ENCODE results near the gene MEIOSIN. TPM values are rescaled to one million over a fixed set of nuclear protein-coding genes. Genes with fewer than 3 reads are reported as not detected.

Gene MEIOSIN
- total and polyA plus RNA-seq, 9 of the 15 experiments (the other 6 are each of a cell fraction or from before 2014, with no cell fraction given) = 0.06 to 2.0 (median 0.76) TPM

- TF ChIP-seq, protein P1, sequence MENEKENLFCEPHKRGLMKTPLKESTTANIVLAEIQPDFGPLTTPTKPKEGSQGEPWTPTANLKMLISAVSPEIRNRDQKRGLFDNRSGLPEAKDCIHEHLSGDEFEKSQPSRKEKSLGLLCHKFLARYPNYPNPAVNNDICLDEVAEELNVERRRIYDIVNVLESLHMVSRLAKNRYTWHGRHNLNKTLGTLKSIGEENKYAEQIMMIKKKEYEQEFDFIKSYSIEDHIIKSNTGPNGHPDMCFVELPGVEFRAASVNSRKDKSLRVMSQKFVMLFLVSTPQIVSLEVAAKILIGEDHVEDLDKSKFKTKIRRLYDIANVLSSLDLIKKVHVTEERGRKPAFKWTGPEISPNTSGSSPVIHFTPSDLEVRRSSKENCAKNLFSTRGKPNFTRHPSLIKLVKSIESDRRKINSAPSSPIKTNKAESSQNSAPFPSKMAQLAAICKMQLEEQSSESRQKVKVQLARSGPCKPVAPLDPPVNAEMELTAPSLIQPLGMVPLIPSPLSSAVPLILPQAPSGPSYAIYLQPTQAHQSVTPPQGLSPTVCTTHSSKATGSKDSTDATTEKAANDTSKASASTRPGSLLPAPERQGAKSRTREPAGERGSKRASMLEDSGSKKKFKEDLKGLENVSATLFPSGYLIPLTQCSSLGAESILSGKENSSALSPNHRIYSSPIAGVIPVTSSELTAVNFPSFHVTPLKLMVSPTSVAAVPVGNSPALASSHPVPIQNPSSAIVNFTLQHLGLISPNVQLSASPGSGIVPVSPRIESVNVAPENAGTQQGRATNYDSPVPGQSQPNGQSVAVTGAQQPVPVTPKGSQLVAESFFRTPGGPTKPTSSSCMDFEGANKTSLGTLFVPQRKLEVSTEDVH (IDR thresholded peaks at IDR 0.05; ENCODE audit: low read depth, partially characterized antibody) = peak; percentile 78
- TF ChIP-seq HMGN3 (IDR thresholded peaks at IDR 0.05; ENCODE audit: borderline replicate concordance, extremely low read depth, insufficient read length, low read depth, low read length) (peak; percentile 31), ATF1 (CRISPR knock-in tag; IDR thresholded peaks at IDR 0.05) (no peak), ATF1 (tag; IDR thresholded peaks at IDR 0.05) (peak; percentile 61), ZNF507 (tag; conservative IDR thresholded peaks at IDR 0.05) (no peak), CBX1 (IDR thresholded peaks at IDR 0.05; ENCODE audit: low read depth) (no peak), TFAP4 (CRISPR knock-in tag; IDR thresholded peaks at IDR 0.05; ENCODE audit: borderline replicate concordance) (peak; percentile 80), L3MBTL2 (IDR thresholded peaks at IDR 0.05) (peak; percentile 32; the same call in 1 of the 2 replicates), ARID2 (IDR thresholded peaks at IDR 0.05) (peak; percentile 65), BRD9 (IDR thresholded peaks at IDR 0.05; ENCODE audit: low read depth, partially characterized antibody) (peak; percentile 11), RB1 (IDR thresholded peaks at IDR 0.05; ENCODE audit: low read depth) (peak; percentile 85), MEIS2 (IDR thresholded peaks at IDR 0.05; ENCODE audit: partially characterized antibody) (peak; percentile 85)
- TF ChIP-seq, protein P2, sequence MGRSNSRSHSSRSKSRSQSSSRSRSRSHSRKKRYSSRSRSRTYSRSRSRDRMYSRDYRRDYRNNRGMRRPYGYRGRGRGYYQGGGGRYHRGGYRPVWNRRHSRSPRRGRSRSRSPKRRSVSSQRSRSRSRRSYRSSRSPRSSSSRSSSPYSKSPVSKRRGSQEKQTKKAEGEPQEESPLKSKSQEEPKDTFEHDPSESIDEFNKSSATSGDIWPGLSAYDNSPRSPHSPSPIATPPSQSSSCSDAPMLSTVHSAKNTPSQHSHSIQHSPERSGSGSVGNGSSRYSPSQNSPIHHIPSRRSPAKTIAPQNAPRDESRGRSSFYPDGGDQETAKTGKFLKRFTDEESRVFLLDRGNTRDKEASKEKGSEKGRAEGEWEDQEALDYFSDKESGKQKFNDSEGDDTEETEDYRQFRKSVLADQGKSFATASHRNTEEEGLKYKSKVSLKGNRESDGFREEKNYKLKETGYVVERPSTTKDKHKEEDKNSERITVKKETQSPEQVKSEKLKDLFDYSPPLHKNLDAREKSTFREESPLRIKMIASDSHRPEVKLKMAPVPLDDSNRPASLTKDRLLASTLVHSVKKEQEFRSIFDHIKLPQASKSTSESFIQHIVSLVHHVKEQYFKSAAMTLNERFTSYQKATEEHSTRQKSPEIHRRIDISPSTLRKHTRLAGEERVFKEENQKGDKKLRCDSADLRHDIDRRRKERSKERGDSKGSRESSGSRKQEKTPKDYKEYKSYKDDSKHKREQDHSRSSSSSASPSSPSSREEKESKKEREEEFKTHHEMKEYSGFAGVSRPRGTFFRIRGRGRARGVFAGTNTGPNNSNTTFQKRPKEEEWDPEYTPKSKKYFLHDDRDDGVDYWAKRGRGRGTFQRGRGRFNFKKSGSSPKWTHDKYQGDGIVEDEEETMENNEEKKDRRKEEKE (IDR thresholded peaks at IDR 0.05; ENCODE audit: borderline replicate concordance in 1 of 2, control insufficient read depth in 1 of 2, low read depth in 2 of 2, low read length in 1 of 2) = peak in 1 of 2 experiments; percentile 43; a peak in 1 of 4 replicates
- TF ChIP-seq, protein P3, sequence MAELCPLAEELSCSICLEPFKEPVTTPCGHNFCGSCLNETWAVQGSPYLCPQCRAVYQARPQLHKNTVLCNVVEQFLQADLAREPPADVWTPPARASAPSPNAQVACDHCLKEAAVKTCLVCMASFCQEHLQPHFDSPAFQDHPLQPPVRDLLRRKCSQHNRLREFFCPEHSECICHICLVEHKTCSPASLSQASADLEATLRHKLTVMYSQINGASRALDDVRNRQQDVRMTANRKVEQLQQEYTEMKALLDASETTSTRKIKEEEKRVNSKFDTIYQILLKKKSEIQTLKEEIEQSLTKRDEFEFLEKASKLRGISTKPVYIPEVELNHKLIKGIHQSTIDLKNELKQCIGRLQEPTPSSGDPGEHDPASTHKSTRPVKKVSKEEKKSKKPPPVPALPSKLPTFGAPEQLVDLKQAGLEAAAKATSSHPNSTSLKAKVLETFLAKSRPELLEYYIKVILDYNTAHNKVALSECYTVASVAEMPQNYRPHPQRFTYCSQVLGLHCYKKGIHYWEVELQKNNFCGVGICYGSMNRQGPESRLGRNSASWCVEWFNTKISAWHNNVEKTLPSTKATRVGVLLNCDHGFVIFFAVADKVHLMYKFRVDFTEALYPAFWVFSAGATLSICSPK (IDR thresholded peaks at IDR 0.05; ENCODE audit: borderline replicate concordance) = 0 out of 2 replicates have a peak, but pooled peaks have one; percentile 91
- TF ChIP-seq, protein P4, sequence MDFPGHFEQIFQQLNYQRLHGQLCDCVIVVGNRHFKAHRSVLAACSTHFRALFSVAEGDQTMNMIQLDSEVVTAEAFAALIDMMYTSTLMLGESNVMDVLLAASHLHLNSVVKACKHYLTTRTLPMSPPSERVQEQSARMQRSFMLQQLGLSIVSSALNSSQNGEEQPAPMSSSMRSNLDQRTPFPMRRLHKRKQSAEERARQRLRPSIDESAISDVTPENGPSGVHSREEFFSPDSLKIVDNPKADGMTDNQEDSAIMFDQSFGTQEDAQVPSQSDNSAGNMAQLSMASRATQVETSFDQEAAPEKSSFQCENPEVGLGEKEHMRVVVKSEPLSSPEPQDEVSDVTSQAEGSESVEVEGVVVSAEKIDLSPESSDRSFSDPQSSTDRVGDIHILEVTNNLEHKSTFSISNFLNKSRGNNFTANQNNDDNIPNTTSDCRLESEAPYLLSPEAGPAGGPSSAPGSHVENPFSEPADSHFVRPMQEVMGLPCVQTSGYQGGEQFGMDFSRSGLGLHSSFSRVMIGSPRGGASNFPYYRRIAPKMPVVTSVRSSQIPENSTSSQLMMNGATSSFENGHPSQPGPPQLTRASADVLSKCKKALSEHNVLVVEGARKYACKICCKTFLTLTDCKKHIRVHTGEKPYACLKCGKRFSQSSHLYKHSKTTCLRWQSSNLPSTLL (IDR thresholded peaks at IDR 0.05) = 0 out of 2 replicates have a peak, but pooled peaks have one; percentile 32
Observed at GRCh38 chr19:45730368-45731288, 2.6 kb upstream of the MEIOSIN start, which contains the start of gene FBXO46 (continued).
